HG03175 (cell line): Measurements from ENCODE around the gene MOCS3.

Source experiments
- ATAC-seq: cut with Tn5 transposase; IDR thresholded peaks from one replicate; pipeline ENCODE4 v1.9.1; 2021; ENCODE audit warnings: mild to moderate bottlenecking, moderate library complexity; ENCODE audit not compliant: unreplicated experiment

MOCS3 gene

DNA sequence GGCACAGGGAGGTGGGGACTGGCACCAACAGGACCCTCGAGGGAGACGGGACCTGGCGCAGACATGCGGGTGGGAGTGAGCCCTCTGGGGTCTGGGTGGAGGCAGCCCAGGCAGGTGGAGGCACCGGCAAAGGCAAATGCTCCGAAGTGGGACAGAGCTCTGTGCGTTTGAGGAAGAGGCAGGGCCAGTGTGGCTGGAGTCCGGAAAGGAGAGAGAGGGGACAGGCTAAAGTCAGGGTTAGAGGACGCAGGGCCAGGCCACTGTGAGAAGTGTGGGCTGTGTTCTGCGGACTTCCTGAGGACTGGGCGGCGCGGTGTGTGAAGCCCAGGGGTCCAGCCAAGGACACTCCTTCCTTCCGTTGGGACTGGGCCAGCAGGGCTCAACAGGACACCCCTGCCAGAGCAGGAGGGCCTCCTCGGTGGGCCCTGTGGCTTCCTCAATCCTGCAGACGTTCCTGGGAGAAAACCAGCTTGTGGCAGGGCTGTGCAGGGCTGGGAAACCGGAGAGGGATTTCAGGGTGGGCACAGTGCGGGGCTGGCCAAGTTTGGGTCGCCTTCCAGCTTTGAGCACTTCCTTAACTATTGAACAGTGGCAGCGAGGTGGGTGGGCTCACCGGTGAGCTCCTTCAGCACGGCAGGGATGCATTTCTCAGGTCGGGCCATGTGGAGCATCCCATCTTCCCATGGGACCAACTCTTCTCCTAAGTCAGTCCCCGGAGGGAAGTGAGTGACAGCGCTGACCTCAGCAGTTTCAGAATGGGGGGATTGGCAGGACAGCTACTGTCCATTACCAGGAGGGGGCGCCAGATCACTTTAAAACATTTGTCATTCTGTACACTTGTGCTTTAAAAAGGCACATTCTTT lies 22.5 kb downstream of the MOCS3 start:
- ATAC-seq, result no peak

GRCh38 chr20:50981714-50982048 lies 23.1 kb downstream of the MOCS3 start:
- ATAC-seq, result no peak

DNA sequence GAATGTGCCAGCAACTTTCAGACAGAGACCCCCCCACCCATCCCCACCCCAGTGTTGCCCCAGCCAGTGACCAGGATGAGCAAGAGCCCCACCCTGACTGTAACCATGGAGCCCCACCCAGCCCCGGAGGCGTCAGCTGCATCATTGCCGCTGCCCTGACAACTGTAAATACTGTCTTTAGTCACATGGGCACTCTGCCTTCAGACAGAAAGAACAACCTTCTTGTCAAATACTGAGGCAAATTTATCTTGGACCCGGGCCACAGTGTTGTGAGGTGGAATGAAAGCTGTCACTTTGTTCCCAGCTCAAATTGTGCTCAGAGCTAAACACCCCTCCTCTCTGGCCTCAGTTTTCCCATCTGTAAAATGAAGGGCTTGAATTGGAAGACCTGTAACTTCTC lies 23.7 kb downstream of the MOCS3 start:
- ATAC-seq, result no peak

- ATAC-seq, result no peak
Measured at GRCh38 chr20:50983321-50983720, 24.7 kb downstream of the MOCS3 start.

DNA sequence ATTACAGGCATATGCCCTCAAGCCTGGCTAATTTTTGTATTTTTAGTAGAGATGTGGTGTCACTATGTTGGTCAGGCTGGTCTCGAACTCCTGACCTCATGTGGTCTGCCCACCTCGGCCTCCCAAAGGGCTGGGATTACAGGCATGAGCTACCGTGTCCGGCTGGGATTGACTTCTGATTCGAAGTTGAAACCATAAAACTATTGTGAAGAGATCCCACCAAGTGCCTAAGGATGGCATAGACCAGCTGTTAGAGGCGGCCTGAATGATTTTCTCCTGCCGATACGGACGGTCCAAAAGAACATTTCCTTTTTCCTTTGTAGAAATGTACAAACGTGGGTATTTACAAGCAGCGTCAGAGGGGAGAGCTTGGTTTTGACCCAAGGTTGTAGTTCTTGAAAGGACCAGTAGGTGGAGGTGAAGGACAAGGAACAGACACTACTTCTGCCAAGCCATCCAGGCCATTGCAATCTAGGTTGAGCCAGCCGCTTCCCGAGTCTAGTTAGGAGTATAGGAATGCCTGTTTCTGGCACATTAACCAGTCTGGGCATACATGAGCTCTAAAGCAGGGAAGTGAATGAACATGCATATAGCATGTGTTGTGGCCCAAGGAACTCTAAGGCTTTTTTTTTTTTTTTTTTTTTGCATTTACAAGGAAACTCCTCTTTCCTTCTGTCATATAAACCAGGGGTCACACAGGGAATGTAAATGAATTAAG lies 29.0 kb downstream of the MOCS3 start:
- no peak for ATAC-seq

DNA sequence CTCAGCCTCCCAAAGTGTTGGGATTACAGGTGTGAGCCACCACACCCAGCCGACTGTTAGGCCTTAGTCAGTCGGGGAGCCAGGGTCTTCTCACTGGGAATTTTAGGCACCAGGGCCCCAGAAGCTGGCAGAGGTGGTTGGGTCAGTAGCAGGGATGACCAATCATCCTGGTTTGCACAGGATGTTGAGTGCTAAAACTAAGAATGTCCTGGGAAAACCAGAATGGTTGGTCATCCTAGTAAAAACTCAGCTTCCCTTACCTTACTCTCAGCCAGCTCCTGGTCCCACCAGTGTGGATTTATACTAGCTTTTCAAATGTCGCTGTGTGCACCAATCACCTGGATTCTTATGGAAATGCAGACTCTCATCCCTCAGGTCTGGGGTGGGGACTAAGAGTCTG lies 32.5 kb downstream of the MOCS3 start:
- no peak for ATAC-seq

DNA sequence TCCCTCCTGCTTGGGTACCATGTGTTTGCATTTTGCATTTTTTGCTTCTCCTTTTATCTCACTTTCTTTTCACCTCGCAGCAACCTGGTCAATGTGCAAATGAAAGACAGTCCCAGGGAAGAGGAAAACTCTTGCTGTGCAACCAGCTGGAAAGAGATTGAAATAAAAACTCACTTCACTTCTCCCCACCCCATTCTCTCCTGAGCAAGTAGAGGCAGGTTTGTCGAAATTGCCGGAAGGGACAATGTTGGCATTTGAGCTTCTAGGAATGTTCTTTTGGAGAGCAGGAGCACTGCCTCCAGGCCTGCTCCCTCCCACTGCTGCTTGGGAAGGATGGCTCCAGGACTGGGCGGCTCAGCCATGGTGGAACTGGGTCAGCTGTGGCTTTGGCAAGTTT lies 33.7 kb downstream of the MOCS3 start:
- no peak for ATAC-seq

DNA sequence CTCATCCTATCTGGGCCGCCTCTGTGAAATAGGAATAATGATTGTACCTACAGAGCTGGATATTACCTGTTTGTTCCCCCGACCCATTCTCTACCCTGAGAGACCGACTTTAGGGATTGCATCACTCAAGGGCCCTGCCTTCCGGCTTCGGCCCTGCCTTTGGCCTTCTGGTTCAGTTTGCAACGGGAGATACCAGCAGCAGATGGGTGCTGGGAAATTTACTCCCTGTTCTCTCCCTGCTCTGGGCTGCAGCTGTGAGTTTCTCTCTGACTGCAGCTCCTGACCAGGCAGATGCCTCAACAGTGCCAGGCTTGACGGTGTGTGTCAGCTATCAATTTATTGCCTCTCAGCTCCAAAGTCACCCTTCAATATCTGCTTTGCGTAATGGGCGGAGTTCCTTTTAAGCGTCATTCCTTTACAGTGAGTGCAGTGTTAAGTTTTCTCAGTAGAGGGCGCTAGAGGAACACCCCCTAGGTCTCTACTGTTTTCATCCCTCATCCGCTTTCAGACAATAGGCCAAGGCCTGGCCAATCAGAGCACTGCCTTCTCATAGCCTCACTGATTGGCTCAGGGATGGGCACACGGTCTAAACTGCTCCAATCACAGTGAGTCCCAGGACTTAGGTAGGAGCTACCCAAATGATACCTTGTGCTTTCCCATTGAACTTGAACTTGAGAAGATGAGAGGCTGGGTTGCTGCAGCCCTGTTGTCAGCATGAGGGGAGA lies 34.3 kb downstream of the MOCS3 start:
- peak; percentile 73 for ATAC-seq

GRCh38 chr20:50993876-50994275 lies 35.3 kb downstream of the MOCS3 start:
- no peak for ATAC-seq

DNA sequence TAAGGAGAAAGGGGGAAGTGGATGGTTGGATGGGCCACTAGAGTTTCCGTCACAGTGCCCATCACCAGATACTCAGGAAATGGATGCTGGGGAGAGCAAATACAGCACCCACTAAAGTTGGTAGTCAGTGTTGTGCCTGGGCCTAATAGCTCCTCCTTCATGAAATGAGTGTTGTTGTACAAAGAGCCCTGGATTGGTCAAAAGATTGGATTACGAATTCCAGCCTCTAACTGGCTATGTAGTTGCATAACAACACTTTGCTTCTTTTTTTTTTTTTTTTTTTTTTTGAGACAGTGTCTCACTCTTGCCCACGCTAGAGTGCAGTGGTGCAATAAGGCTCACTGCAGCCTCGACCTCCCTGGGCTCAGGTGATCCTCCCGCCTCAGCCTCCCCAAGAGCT lies 36.9 kb downstream of the MOCS3 start:
- no peak for ATAC-seq

GRCh38 chr20:50996901-50997865 lies 38.6 kb downstream of the MOCS3 start:
- ATAC-seq, result no peak

- ATAC-seq, result no peak
Measured at GRCh38 chr20:50999355-50999754, 40.7 kb downstream of the MOCS3 start.

DNA sequence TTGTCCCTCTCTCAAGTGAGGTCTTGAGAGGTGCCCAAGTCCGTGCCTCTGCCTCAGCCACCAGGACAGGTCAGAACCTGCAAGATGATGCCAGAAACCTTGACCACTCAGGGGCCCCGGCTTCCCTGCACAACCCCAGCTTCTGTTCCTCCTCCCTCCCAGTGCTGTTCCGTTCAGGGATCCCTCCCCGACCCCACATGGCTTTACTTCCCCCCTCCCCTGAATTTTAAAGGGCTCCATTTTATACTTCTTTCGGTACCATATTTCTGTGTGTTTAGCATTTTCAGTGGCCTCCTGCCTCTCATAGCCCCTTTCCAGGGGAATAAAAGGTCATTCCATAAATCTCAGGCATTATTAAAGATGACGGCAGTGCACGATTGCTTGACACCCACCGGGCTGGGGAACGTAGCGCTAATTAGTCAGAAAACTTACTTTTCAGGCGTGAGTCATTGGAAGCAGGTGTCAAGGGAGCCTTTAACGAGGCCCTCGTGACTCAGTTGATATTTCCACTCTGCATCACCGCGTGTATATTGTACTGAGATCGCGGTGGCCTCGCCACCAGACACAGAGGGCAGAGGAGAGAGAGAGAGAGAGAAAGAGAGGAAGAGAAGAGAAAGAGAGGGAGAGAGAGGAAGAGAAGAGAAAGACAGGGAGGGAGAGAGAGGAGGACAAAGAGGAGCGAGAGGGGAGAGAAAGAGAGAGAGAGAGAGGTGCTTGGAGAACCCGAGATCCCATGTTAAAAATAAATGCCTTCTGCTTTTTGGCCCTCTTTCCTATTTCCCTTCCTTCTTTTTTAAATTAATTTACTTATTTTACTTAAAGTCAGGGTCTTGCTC lies 43.0 kb downstream of the MOCS3 start:
- no peak for ATAC-seq

GRCh38 chr20:51002633-51003032 lies 44.0 kb downstream of the MOCS3 start:
- ATAC-seq, result no peak

GRCh38 chr20:51003753-51004152 lies 45.1 kb downstream of the MOCS3 start:
- no peak for ATAC-seq

- no peak for ATAC-seq
Measured at GRCh38 chr20:51004305-51004727, 45.7 kb downstream of the MOCS3 start.

DNA sequence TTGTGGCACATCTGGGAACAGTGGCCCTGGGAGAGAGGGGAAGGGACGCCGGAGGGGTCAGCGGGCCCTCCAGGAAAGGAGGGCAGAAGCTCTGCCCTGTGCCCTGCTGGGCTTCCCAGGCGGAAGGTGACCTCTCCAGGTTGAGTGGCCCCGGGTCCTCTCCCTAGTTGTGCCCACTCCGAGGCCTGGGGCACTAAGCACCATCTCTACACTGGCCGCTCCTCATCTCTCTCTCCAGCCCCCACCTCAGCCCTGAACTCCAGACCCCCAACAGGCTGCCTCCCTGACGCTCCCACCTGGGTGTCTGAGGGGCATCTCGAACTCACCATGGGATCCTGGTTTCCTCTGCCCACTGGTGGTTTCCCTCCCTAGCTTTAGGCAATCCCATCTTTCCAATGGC lies 46.2 kb downstream of the MOCS3 start:
- no peak for ATAC-seq

- ATAC-seq, result no peak
Measured at GRCh38 chr20:51005214-51005613, 46.6 kb downstream of the MOCS3 start.

DNA sequence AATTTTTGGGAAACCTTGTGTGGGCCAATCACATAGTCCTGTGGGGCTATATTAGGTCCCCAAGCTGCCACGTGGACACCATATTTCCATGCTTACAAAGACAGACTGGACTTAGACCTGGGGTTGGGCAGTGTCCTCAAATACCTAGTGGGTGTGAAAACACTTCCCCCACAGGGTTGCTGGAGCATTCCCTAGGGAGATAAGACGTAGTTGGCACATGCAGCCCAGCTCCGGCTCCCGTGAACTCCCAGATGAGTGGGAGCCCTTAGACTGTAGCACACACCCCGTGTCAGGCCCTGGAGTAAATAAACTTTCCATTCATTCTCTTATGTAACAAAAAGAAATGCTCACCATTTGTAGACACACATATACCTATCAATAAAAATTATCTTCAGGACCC lies 50.1 kb downstream of the MOCS3 start:
- ATAC-seq, result no peak
